ENCODE measurements around the gene TARBP1.
"Not testable (repeated sequence)": the region's sequence is repeated elsewhere in the genome, so short reads cannot be mapped to it uniquely, and the experiment has no call there.

The TARBP1 gene

DNA sequence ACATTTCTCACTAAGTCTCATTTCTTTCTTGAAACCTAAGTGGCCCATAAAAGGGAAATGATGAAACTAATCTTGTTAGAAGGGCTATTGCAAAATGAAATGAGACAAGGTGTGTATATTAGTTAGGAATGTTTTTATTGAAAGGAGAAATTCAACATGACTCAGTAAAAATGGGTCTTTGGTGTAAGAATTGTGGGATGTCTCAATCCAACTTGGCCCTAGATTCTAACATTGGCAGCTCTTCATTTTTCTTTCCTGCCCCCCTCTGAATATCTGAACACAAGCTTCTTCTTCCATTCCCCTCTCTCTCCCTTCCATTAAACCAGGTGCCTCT is 26.8 kb upstream of the TARBP1 start:
- DNase-seq: no peak

DNA sequence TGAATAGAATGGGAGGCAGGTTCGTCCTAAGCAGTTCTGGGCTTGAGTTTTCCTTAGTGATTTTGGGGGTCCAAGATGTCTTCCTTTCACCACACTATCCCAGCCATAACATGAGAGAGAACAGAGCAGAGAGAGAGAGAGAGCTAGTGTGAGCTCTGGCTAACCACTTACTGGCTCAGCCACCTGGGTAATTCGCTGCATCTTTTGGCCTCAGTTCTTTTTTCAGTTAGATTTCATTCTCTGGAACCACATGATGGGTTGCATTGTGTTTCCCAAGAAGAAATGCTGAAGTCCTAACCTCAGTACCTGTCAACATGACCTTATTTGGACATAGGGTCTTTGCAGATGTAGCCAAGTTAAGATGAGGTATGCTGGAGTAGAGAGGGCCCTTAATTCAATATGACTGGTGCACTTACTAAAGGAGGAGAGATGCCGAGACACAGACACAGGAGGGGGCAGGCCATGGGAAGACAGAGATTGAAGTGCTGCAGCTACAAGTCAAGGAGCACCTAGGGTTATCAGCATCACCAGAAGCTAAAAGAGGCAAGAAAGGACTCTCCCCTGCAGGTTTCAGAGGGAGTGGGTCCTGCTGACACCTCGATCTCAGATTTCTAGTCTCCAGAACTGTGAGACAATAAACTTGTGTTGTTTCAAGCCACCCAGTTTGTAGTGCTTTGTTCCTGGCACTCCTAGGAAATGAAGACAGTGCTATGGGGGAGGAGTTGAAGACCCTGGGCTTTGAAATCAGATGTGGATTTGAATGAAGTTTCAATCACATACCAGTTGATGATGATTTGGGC is 26.2 kb upstream of the TARBP1 start:
- DNase-seq: no peak

DNA sequence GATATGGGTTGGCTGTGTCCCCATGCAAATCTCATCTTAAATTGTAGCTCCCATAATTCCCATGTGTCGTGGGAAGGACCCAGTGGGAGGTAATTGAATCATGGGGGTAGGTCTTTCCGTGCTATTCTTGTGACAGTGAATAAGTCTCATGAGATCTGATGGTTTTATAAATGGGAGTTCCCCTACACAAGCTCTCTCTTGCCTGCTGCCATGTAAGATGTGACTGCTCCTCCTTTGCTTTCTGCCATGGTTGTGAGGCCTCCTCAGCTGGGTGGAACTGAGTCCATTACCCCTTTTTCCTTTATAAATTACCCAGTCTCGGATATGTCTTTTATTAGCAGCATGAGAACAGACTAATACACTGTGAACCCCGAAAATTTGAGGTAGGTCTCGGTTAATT is 25.3 kb upstream of the TARBP1 start:
- not testable (repeated sequence) for DNase-seq

DNA sequence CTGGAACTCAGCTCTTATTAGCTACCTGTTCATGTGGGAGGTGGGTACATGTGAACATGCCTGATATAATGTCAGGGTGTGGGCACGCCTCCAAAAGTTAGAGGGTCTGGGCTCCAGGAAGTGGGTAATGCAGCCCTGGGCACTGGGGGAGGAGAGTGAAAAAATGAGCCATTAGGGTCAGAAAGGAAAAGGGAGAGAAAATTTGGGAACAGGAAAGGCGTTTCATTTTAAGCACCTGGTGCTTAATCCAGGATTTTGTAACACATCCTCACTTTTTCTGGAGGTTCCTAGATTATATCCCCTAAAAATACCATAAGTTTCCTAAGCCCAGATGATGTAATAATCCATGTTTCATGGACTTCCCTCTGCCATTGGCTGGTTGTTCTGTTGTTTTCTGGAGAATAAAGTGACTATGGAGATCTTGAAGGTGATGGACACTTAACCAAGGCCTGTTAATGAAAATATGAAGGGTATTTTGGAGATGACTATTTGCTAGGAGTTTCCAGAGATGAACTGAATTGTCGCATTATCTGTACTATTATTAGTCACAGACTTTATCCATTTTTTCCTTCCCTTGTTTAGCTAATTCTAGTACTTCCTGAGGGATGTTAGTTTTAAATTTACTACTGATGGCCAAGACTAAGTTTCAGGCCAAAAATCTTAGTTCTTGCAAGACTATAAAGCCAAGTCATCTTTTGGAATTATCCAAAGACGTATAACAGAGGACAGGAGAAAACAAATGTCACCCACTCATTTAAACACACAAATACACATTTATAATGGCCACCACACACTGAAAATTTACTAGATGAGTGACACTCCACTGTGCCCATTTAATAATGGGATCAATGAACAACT is 24.4 kb upstream of the TARBP1 start:
- DNase-seq: no peak

DNA sequence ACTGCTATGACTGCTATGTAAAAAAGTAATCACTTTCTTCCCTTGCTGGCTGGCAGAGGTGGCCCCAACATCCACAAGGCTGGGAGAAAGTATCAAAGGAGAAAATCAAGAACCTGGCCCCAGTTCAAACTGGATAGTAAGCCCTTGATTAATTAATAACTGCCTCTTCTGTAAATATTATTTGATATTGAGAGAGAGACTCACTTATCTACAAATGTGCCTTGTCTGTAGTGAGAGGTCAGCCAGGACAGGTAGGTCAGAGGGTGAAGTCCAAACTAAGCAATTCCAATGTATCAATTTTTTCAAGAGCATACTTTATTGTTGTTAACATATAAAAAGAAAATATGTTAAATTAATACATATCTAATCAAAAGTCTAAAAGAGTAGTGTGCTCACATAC is 23.8 kb upstream of the TARBP1 start:
- DNase-seq: no peak

DNA sequence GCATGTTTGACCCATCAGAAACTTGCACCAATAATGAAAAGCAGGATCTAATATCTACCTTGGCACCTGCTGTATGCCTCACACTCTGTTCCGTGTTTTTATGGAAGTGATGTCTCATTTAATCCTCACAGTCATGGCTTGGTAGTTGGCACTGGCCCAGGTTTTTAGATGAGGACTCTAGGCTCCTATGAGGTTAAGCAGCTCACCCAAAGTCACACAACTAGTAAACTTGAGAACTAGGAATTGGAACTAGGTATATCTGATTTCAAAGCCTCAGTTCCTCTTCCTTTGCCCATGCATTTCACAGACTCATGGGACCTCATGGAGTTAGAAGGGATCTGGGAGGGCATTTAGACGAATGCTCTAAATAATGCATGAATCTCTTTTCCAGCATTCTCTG is 21.3 kb upstream of the TARBP1 start:
- DNase-seq: peak; percentile 28 to 64

DNA sequence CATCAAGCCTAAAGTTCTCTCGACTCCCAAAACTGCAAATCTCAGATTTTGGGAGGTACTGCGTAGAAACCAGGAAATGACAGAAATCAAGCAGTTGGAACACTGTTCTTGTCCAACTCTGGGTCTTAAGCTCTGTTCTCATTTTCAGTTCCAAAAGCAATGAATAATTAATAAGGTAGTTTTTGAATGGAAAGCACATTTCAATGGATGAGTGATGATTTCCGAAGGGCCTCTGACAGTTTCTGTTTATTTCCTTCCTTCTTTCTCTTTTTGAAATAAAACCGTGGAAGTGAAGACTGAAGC is 20.9 kb upstream of the TARBP1 start:
- no peak for DNase-seq

DNA sequence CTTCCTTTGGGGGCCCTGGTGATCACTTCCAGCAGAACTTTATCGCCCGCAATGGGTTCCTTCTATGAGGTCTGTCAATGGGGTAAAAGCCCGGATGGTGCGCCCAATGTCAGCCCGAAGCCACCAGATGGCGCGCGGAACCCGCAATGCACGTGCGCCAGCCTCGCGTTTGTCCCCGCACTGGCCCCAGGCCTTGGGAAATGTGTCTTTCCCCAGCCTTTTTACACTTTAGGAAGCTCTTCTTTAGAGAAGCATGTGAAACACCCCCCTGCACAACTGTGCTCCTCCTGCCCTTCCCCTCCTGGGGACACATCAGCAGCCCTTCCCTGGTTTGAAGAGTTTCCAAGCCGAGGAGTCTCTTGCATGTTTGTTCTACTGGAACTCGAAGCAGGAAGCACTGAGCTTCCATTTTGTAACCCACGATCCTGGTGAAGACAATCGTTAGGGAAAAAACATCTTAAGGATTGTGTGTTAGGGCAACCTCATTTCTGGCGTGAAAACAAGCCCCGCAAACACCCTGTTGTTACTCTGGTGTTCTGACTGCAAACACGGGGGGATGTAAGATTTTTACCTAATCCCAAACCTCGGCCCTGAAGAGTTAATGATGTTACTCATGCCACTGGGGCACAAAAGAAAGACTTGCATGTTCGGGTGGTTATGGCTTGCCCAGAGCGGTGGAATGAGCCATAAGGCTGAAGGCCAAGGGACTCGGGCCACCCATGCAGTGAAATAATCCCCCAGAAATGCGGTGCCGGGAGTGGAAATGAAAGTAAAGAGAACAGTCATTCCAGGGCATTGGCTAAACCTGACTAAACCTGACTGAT is 20.4 kb upstream of the TARBP1 start:
- DNase-seq: peak; percentile 36 to 77

DNA sequence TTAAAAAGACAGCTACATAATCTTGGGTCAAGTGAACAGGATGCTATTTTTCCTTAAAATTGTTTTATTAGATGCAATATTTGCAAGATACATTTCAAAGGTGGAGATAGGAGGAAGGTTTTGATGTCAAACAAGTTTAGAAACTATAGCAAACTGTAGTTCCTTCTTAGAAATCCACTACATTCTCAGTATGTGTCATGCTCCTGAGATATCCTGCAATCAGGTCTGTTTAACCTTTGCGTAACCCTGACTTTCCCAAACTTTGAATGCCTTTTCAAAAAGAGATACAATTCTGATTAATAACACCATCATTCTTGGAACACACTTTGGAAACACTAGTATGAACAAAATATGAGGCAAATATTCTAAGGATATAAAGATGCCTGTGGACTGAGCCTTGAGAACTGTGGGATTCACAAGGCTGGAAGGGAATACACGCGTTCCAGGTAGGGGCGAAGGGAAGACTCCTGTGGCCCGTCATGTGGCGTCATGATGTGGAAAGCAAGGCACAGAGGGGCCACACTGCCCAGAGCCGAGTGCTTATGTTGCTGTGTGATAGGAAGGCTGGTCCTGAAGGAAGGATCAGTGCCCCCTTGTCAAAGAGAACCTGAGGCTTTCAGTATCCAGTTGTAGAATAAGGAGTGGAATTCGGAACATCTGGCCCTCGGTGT is 19.6 kb upstream of the TARBP1 start:
- DNase-seq: no peak

DNA sequence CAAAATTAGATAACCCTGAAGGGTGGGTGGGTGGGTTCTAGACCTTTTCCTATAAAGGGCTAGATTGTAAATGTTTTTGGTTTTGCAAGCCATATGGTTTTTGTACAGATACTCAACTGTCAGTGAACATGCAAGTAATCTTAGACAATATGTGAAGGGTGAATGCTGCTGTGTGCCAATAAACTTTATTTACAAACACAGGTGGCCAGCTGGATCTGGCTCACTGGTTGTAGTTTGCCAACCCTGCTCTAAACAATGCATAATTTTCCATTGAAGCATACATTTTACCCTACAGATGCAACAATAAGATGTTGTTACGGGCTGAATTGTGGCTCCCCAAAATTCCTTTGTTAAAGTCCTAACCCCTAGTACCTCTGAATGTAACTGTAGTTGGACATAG is 18.6 kb upstream of the TARBP1 start:
- no peak for DNase-seq

DNA sequence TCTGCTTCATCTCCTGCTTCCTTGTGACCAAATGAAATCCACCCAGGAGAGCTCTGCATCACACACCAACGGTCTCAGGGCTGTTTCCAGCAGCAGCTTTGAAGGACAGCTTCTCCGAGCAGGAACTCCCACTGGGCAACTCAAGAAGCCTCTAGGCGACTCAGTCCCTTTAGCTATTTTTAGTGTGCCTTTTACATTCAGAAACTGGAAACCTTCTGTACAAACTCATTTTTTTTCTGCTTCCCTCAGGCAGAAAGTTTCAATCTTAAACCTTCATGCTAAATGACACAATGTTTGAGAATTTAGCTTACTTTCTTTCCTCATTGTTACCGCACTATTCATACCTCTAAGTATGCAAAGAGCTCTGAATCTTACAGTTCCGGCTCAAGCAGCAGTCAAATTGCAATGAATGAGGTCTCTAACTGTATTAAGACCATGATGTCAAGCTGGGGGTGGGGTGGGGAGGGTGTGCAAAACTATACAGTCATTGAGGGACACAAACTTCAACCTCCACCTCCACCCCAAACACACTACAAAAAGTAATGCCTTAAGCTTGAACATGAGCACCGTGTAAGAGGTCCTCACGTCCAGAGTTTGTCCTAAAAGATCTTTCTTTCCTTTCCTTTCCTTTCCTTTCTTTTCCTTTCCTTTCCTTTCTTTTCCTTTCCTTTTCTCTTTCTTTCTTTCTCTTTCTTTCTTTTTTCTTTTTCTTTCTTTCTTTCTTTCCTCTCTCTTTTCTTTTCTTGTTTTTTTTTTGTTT is 16.4 kb upstream of the TARBP1 start:
- DNase-seq: no peak

DNA sequence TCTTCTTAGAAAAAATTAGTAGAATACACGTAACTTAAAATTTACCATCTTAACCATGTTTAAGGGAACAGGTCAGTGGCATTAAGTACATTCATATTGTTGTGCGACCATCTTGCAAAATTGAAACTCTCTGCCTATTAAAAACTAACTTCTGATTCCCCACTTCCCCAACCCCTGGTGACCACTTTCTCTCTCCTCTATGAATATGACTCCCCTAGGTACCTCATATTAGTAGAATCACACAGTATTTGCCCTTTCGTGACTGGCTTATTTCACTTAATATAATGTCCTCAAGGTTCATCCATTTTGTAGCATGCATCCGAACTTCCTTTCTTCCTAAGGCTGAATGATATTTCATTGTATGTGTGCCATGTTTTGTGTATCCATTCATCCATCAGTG is 15.1 kb upstream of the TARBP1 start:
- DNase-seq: no peak

DNA sequence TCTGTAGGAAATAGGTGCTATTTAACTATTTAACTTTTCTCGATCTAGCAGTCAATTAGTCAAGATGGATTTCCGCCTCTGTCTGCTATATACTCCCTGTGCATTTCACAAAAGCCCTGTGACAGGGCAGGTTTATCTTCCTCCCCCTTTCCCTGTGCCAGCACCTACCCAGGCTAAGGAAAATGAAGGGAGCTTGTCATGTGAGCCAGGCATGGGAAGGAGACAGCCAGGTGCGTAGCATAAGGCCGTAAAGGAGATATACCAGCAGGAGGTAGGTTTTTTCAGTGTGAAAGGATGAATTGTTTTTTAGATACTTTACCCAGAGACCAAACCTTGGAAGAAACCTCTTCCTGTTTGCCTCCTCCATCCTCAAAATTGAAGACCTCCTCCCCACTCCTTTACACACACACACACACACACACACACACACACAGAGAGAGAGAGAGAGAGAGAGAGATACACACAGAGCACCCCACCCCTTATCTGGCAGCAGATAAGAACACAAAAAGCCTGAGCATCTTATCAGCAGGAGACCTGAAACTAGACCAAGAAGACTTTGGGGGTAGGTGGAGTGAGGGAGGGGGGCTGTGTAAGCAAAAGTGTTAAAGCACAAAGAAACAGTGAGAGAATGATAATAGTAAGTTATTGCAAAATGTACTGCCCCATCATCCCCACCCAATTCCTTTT is 12.0 kb upstream of the TARBP1 start:
- no peak for DNase-seq

DNA sequence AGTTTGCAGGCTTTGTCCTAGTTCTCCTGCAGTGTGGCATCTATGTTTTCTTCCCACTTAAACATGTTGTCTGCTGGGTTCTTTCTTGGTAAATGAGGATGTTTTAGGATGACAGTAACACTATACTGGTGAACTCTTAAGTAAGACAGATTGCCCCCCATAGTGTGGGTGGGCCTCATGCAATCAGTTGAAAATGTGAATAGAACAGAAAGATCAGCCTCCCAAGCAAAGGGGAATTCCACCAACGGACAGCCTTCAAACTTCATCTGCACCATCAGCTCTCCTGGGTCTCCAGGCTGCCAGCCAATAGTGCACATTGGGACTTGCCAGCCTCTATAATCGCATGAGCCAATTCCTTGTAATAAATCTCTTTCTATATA is 10.7 kb upstream of the TARBP1 start:
- DNase-seq: no peak

DNA sequence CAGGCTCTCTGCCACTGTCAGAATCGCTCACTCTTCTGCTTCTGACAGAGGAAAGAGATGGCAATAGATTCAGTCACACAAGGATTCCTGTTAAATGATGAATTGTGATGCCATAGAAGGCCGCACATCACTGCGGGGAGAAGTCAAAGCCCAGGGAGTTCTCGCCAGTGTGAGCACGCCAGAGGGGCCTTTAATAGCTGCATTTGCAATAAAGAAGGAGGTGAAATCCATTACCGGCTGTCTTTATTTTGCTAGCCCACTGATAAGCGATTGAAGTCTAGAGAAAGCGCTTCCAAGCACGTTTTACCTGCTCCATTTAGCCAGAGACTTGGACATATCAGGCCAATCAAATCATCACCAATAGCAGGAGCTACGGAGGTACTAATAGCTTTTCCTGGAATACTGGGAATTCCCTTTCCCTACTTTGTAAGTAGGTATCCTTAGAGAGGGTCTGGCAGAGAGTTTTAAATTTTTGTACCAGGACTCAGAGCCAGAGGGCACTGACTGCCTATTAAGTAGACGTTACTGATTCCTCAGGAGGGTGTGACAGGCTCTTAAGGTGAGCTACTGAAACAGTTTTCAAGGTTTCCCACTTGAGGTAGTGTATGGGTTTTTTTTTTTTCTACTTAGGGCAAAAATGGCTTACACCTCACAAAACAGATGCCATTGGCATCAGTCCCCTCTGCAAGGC is 10.2 kb upstream of the TARBP1 start:
- no peak for DNase-seq

DNA sequence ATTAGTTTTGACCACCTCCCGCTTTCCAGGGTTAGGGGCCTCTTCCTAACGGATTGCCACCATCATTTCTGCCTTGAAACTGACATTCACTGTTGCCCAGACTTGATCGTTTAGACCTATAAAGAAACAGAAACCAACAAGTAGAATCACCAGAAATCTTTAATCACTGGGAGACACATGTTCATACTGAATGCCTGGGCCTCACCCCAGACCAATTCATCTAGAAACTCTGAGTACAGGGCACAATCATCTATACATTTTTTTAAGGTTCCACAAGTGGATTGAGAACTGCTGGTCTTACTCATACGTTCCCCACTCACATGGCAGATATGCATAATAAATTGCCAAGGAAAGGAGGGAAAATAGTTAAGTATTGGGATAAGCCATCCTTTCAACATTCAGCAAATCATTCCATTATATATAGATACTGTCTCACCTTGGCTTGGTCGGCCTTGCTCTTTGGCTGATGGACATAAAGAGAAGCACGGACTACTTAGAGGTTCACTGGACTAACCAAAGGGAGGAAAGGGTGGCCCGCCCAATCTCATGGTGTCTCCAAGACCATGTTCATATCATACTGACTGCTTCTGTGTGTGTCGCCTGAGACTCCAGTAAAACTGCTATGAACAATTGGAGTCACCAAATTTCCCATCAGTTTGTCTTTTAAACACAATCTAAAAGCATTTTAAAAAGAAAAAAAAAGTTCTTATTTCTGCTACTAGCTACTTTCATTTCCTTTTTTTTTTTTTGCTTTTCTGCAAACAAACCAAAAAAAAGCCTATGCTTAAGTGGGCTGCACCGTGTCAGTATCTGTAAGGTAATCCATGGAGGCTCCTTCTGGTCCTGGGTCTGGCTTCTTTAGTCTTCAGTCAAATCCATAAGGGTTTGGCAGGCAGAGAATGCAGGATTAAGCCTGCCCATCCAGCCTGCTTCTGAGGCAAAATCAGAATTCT is 9.4 kb upstream of the TARBP1 start:
- DNase-seq: no peak

DNA sequence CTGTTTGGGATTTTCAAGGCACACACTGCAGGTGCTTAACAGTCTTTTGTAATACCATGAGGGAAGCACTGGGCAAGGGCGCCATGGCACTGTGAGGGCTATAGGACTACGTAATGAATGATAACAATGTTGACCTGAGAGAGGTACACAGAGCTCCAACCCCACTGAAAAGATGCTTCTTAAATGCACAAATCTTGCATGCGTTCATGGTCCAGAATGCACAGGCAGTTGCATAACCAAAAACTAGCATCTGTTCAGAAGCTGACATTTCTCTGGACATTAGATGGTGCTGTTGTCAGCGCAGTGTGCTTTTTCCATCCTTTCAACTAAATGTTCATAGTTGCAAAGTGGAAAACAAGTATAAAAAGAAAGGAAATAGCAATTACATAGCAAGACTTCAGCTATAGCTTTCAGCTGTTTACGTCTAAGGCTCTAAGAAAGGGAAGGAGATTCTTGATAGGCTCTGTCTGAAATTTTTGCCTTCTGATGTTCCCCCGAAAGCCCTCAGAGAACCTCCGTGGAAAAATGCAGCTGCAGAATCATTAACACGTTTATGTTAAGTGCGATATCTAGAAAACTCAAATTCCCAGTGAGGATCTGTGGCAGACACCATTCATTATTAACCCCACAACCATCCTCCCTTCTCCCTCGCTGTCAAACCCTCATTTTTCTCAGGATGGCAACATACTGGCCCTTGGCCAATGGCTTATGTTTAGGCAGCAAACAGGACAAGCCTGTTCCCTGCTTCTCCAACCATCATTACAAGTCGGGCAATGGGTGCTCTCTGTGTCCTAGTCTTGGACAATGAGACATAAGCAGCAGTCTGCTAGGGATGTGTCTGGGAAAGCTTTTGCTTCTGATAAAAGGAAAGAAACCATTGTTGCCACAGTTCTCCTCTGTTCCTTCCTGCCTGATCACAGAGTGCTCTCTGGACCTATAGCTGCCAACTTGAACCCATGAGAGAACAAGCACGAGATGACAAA is 8.2 kb upstream of the TARBP1 start:
- peak in 1 of 2 experiments; percentile 44 for DNase-seq

DNA sequence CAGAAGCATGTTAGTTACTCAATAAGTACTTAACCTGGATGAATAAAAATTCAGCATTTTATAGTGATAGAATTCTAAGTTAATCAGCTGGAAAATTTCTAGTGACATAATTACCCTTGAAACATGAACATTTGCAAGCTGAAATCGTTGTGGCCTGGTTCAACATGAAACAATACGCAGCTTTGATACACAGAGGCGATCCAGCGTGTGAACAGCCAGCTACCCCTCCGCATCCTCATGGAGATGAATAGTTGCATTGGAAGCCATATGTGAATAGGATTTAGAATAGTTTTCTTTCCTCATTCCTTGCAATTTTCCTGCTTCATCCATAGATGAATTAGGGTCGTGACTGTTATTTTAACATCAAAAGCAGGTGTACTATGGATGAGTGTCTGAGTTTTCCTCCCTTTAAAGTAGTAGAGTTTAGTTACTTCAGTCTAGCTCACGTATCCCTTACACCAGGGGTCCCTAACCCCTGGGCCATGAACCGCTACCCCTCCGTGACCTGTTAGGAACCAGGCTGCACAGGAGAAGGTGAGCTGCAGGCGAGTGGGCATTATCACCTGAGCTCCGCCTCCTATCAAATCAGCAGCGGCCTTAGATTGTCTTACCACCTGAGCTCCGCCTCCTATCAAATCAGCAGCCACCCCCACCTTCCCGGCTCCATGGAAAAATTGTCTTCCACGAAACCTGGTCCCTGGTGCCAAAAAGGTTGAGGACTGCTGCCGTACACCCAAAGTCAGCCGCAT is 6.2 kb upstream of the TARBP1 start:
- DNase-seq: no peak

All from NCI-H524 (cell line).